GM06990 (cell line): ENCODE data around the gene ST6GALNAC5.
"Not testable (repeated sequence)": the region's sequence is repeated elsewhere in the genome, so short reads cannot be mapped to it uniquely, and the experiment has no call there.

Experiments
- DNase-seq: peaks from one replicate; pipeline ENCODE4 v3.0.0-alpha.2; 2011; ENCODE audit not compliant: insufficient read length; ENCODE audit errors: extremely low read depth
- H3K27me3 ChIP-seq: replicated peaks from 2 replicates; pipeline ENCODE4 v1.6.0; 2011; ENCODE audit warnings: low read length; ENCODE audit not compliant: control insufficient read depth, insufficient read depth
- H3K36me3 ChIP-seq: 2 replicates; pipeline ENCODE4 v1.5.1; 2011; ENCODE audit warnings: low read length; ENCODE audit not compliant: control insufficient read depth, insufficient read depth
- H3K4me3 ChIP-seq: replicated peaks from 2 replicates; pipeline ENCODE4 v1.5.1; 2011; ENCODE audit warnings: low read depth, mild to moderate bottlenecking, control low read depth, low read length
- CTCF ChIP-seq: IDR thresholded peaks from 2 replicates; pipeline ENCODE4 v1.5.1; 2011; ENCODE audit warnings: low read length, control low read depth, mild to moderate bottlenecking, inconsistent platforms; ENCODE audit not compliant: insufficient read depth, poor library complexity, severe bottlenecking

The ST6GALNAC5 gene

GRCh38 chr1:76955652-76956051 lies 88.4 kb downstream of the ST6GALNAC5 start:
- TF ChIP-seq CTCF, result no peak
- Histone ChIP-seq H3K27me3 (no peaks in the 10 kb centered on the region), H3K4me3 (no peak overlapping the region), H3K36me3 (no peaks in the 10 kb centered on the region)
- DNase-seq, result no peak

- no peak for TF ChIP-seq CTCF
- Histone ChIP-seq H3K36me3 (no peaks in the 10 kb centered on the region), H3K27me3 (no peaks in the 10 kb centered on the region; the same call in 1 of the 2 replicates), H3K4me3 (no peak overlapping the region)
- no peak for DNase-seq
Observed at GRCh38 chr1:76957961-76958360, 90.7 kb downstream of the ST6GALNAC5 start.

- H3K27me3 ChIP-seq, result no peaks in the 10 kb centered on the region; the same call in 1 of the 2 replicates
- TF ChIP-seq CTCF, result no peak
- DNase-seq, result no peak
- no peak overlapping the region for H3K4me3 ChIP-seq
- no peaks in the 10 kb centered on the region for H3K36me3 ChIP-seq
Observed at GRCh38 chr1:76958828-76959227, 91.5 kb downstream of the ST6GALNAC5 start.

- DNase-seq, result no peak
- no peak for TF ChIP-seq CTCF
- Histone ChIP-seq H3K36me3 (no peaks in the 10 kb centered on the region), H3K27me3 (no peaks in the 10 kb centered on the region; the same call in 1 of the 2 replicates), H3K4me3 (no peak overlapping the region)
Observed at GRCh38 chr1:76959556-76959955, 92.3 kb downstream of the ST6GALNAC5 start.

- DNase-seq, result no peak
- TF ChIP-seq CTCF, result no peak
- no peak overlapping the region for H3K4me3 ChIP-seq
- H3K27me3 ChIP-seq, result no peaks in the 10 kb centered on the region; the same call in 1 of the 2 replicates
- H3K36me3 ChIP-seq, result no peaks in the 10 kb centered on the region
Observed at GRCh38 chr1:76961181-76961819, 94.0 kb downstream of the ST6GALNAC5 start.

- no peak for DNase-seq
- Histone ChIP-seq H3K27me3 (no peaks in the 10 kb centered on the region; the same call in 1 of the 2 replicates), H3K4me3 (no peak overlapping the region), H3K36me3 (no peaks in the 10 kb centered on the region)
- TF ChIP-seq CTCF, result no peak
Observed at GRCh38 chr1:76961820-76962207, 94.5 kb downstream of the ST6GALNAC5 start.

- DNase-seq, H3K36me3 ChIP-seq, H3K4me3 ChIP-seq, H3K27me3 ChIP-seq: not testable (repeated sequence)
Observed at GRCh38 chr1:76981267-76981666, 114.0 kb downstream of the ST6GALNAC5 start.
